AG04450 (cell line): Measurements from ENCODE around the gene TEN1. TPM values are rescaled to one million over a fixed set of nuclear protein-coding genes. Genes with fewer than 3 reads are reported as not detected.
A peak's percentile ranks its signal among the peaks of the same experiment; 100 is the strongest.

Experiments
- CTCF ChIA-PET: fragments of 300-600, 350-600 bp; formaldehyde crosslinking; extraction: SDS; loops from one replicate; lab custom pipeline; 2022; ENCODE audit warnings: antibody characterized with exemption, inconsistent platforms; lab: Charles Lee
- POLR2A ChIA-PET: fragments of 350-600 bp; formaldehyde crosslinking; extraction: SDS; loops from one replicate; lab custom pipeline; 2021; ENCODE audit warnings: antibody characterized with exemption, inconsistent platforms; lab: Yijun Ruan, JAX
- DNase-seq: peaks from one replicate; pipeline ENCODE4 v3.0.0-alpha.2; 2011; ENCODE audit warnings: low read depth, low spot score
- H3K27ac ChIP-seq: one replicate; pipeline ENCODE4 v1.5.1; 2012; ENCODE audit warnings: low read depth, low read length, control low read depth
- H3K27me3 ChIP-seq: one replicate; pipeline ENCODE4 v1.6.0; 2012; ENCODE audit warnings: low read length; ENCODE audit not compliant: control insufficient read depth, insufficient read depth
- H3K4me3 ChIP-seq: 2 replicates; pipeline ENCODE4 v1.5.1; 2011; ENCODE audit warnings: mild to moderate bottlenecking, low read depth, low read length, control low read depth
- H3K9me3 ChIP-seq: 2 replicates; pipeline ENCODE4 v1.5.1; 2012; ENCODE audit warnings: low read length; ENCODE audit not compliant: control insufficient read depth, insufficient read depth
- CTCF ChIP-seq: IDR thresholded peaks from 2 replicates; pipeline ENCODE4 v1.5.1; 2011; ENCODE audit warnings: low read depth, low read length, control low read depth, inconsistent platforms
- polyA plus RNA-seq: library from polyadenylated mRNA; depleted of rRNA; stranded (reverse); fragments of >200 nt; gene quantifications from 2 replicates; pipeline ENCODE4 v1.2.3, GENCODE V29; 2011

Gene TEN1
- polyA plus RNA-seq, 1 experiment, result 9.1 TPM

GRCh38 chr17:76005263-76006149 lies 26.5 kb downstream of the TEN1 start:
- Histone ChIP-seq H3K27ac (peak overlapping the region; percentile 31), H3K4me3 (no peak overlapping the region), H3K9me3 (peaks cover 5% of the 10 kb centered on the region; the same call in 1 of the 2 replicates), H3K27me3 (no peaks in the 10 kb centered on the region)
- TF ChIP-seq CTCF, result peak; percentile 66
- ChIA-PET POLR2A (interaction anchor here (0.6 kb wide), 1 partner anchor 54 kb away, joined by 7 read pairs; no protein-coding TSS in a partner anchor), CTCF (interaction anchor here (0.5 to 6.6 kb wide), 17 partner anchors 8 to 218 kb away, joined by 3 to 57 read pairs (median 4); partner anchors contain the start of gene MRPL38)
- no peak for DNase-seq

GRCh38 chr17:76007131-76007849 lies 28.2 kb downstream of the TEN1 start:
- ChIA-PET CTCF (interaction anchor here (0.8 to 1.7 kb wide), 3 partner anchors 12 to 272 kb away, joined by 3 to 7 read pairs (median 5); no protein-coding TSS in a partner anchor), POLR2A (interaction anchor here (0.6 kb wide), 1 partner anchor 100 kb away, joined by 5 read pairs; no protein-coding TSS in a partner anchor)

GRCh38 chr17:76007850-76008165 lies 28.8 kb downstream of the TEN1 start:
- Histone ChIP-seq H3K4me3 (no peak overlapping the region), H3K27ac (no peak overlapping the region), H3K9me3 (peaks cover 5% of the 10 kb centered on the region; the same call in 1 of the 2 replicates), H3K27me3 (no peaks in the 10 kb centered on the region)
- TF ChIP-seq CTCF, result no peak
- no peak for DNase-seq
- CTCF ChIA-PET, result interaction anchor here (0.8 to 1.1 kb wide), 2 partner anchors 102 to 272 kb away, joined by 3 to 5 read pairs; no protein-coding TSS in a partner anchor
- POLR2A ChIA-PET, result interaction anchor here (0.6 kb wide), 1 partner anchor 101 kb away, joined by 5 read pairs; no protein-coding TSS in a partner anchor

More at GRCh38 chr17:76007131-76007849, 28.2 kb downstream of the TEN1 start:
- Histone ChIP-seq H3K4me3 (no peak overlapping the region), H3K9me3 (peaks cover 5% of the 10 kb centered on the region; the same call in 1 of the 2 replicates), H3K27me3 (no peaks in the 10 kb centered on the region), H3K27ac (no peak overlapping the region)
- TF ChIP-seq CTCF, result no peak
- DNase-seq, result no peak

GRCh38 chr17:76008208-76008607 lies 29.2 kb downstream of the TEN1 start:
- CTCF ChIA-PET, result interaction anchor here (0.8 to 1.1 kb wide), 2 partner anchors 103 to 271 kb away, joined by 3 to 5 read pairs; no protein-coding TSS in a partner anchor
- POLR2A ChIA-PET, result interaction anchor here (0.6 kb wide), 1 partner anchor 101 kb away, joined by 5 read pairs; no protein-coding TSS in a partner anchor
- DNase-seq, result no peak
- Histone ChIP-seq H3K9me3 (peaks cover 5% of the 10 kb centered on the region; the same call in 1 of the 2 replicates), H3K4me3 (no peak overlapping the region), H3K27me3 (no peaks in the 10 kb centered on the region), H3K27ac (no peak overlapping the region)
- TF ChIP-seq CTCF, result no peak
